GM12874 (cell line): Measurements from ENCODE around the gene GLIS1.

Experiments
- TF ChIP-seq, protein P1 (sequence below): IDR thresholded peaks from 2 replicates; pipeline ENCODE4 v1.5.1; 2011; ENCODE audit warnings: low read depth, mild to moderate bottlenecking, control low read depth, low read length, moderate library complexity; ENCODE audit not compliant: insufficient read depth

GLIS1 gene

DNA sequence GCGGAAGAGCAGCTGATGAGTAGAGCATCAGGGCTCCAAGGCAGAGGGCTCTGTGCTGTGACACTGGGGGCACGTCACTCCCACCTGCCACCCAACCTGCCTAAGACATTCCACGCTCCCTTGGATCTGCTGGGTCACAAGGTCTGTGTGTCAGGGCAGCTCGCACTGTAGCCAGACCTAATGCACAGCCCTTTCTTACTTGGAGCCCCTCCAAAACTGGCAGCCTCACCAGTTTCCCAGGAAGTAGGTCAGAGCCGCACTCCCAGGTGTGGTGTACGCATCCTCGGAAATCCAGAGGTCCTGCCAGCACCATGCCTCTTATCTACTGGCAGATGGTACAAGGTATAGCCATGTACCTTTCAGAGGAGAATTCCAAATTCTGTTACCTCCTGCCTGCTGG, 257.5 kb downstream of the GLIS1 start:
- TF ChIP-seq, protein P1, sequence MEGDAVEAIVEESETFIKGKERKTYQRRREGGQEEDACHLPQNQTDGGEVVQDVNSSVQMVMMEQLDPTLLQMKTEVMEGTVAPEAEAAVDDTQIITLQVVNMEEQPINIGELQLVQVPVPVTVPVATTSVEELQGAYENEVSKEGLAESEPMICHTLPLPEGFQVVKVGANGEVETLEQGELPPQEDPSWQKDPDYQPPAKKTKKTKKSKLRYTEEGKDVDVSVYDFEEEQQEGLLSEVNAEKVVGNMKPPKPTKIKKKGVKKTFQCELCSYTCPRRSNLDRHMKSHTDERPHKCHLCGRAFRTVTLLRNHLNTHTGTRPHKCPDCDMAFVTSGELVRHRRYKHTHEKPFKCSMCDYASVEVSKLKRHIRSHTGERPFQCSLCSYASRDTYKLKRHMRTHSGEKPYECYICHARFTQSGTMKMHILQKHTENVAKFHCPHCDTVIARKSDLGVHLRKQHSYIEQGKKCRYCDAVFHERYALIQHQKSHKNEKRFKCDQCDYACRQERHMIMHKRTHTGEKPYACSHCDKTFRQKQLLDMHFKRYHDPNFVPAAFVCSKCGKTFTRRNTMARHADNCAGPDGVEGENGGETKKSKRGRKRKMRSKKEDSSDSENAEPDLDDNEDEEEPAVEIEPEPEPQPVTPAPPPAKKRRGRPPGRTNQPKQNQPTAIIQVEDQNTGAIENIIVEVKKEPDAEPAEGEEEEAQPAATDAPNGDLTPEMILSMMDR = no peak

DNA sequence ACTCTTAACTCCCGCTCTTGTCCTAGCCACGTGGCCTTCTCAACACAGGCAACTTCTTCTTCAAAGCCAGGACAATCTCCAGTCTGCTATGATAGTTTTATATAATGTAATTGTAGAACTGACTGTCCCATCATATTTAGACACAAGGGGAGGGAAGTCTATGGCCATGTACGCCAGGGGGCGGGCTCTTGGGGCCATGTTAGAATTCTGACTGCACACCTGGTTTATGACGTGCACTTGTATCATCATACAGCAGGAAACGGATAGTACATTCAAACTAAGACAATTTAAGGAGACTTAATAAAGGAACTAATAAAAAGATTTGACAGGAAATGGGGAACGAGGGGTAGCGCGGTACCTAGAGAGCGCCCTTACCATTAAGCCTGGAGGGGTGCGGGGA, 258.3 kb downstream of the GLIS1 start:
- TF ChIP-seq, protein P1 = no peak

DNA sequence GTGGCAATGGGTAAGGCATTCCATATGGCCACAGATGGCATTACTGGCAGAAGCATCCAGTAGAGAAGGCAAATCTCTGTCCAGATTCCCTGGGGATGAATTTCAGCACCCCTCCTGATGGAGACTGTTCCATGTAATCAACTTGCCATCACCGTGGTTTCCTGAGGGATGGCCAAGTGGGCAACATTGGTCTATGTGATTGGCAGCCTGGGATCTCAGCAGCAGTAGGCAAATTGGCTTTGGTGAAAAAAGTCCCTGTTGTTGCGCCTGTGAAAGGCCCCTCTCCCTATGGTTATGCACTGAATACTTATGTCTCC, 260.5 kb downstream of the GLIS1 start:
- TF ChIP-seq, protein P1 = no peak

DNA sequence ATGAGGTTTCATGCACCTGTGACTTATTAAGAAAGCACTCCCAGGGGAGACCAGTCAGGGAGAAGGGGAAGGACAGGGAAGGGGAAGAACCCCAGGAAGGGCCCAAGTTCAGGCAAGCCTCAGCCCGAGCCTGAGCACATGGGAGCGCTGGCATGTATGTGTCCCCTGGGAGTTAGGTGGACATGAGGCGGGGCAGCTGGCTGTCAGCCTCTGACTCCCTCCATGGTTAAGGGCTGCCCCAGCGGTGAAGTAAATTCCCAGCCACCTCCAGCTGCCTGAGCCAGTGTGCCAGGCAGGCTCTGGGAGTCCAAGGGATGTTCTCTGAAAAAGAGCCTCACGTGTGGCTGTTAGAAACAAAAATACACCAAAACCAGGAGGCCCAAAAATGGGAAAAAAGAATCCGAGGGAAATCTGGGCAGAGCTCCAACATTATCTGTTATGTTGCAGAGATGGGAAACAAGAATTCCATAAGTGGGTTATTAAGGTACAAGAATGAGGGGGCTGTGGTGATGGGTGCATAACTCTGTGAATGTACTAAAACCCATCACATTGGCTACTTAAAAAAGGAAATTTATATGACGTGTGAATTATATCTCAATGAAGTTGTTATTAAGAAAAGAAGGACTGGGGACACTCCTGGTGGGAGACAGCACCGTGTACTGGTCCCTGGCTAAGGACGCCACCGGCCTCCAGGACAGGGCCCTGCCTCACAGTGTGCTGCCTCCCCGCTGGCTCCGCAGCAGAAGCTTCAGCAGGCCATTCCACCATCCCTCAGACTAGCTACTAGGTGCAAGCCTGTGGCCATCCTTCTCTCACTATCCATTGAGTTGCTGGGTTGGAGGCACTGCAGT, 261.1 kb downstream of the GLIS1 start:
- TF ChIP-seq, protein P1 = no peak

DNA sequence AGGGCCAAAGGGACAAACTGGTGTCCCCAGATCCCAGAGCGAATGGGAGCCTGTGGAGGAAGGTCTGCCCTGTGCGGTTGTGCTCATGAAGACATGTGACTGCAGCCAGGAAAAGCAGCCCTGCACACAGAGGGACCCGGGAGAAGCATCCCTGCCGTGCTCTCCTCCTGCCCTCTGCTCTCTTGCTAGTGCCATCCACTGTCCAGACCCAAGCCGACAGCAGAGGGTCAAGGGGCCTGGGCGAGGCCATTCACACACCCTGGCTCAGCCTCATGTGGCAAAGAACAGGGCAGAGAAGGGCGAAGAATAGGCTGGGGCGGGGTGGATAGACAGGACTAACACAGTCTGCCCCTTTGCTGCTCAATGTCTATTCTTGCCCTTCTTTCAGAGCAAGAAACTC, 262.4 kb downstream of the GLIS1 start:
- TF ChIP-seq, protein P1 = no peak

DNA sequence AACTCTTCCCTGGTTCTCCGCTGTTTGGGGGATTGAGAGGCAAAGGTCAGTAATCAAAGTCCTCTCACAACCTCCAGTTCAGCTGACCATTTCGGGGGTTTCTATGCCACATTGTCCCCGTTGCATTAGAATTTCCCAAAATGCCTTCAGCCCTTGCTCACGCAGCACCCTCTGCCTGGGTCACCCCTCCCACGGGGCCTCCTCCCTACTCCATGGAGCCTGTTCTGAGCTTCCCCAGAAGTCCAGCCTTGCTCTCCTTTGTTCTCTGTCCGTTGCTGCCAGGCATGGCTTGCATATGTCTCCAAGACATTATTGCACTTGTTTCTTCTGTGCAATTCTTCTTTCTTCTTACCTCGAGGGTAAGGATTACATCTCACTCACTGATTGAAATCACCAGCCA, 263.3 kb downstream of the GLIS1 start:
- TF ChIP-seq, protein P1 = no peak

DNA sequence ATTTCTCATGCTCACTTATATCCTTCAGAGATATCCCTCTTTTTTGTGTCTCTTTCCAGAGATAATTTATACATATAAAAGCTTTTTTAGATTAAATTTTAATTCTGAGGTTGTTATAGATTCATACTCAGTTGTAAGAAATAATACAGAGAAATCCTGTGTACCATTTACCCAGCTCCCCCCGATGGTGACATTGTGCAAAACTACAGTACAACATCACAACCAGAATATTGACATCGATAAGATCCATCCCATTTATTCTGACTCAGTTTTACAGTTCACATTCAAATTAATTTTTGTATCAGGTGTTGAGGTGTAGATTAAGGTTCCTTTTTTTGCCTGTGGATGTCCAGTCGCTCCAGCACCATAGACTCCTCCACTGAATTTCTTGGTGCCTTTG, 265.5 kb downstream of the GLIS1 start:
- TF ChIP-seq, protein P1 = no peak
